Suprapubic skin (tissue), 4 donors: ENCODE measurements around the gene F7.

ENCODE experiments used
- EP300 ChIP-seq: sonication (generic); formaldehyde crosslinking; IDR thresholded peaks from one replicate; pipeline ENCODE4 v1.6.1; 2017; ENCODE audit warnings: antibody characterized with exemption
- POLR2A ChIP-seq, 2 donors: fragments of 450-650 bp; IDR thresholded peaks; one replicate each; pipeline ENCODE4 v1.6.1; 2017; ENCODE audit warnings: antibody characterized with exemption in 2 of 2, mild to moderate bottlenecking in 2 of 2, moderate library complexity in 2 of 2
- POLR2AphosphoS5 ChIP-seq, 3 donors: sonication (generic); formaldehyde crosslinking; IDR thresholded peaks; one replicate each; pipeline ENCODE4 v1.6.1; 2017; ENCODE audit warnings: antibody characterized with exemption in 3 of 3
- TF ChIP-seq, protein P1 (sequence below), 2 donors: fragments of 200-600 bp in 1 of 2; fragments of 450-650 bp in 1 of 2; sonication (generic) in 1 of 2; IDR thresholded peaks; one replicate each; pipeline ENCODE4 v1.5.1; 2016 to 2019; ENCODE audit warnings: antibody characterized with exemption in 2 of 2, mild to moderate bottlenecking in 1 of 2, moderate library complexity in 1 of 2

- TF ChIP-seq POLR2AphosphoS5 (IDR thresholded peaks at IDR 0.05) (no peak), POLR2A (IDR thresholded peaks at IDR 0.05) (no peak), EP300 (no peak)
- TF ChIP-seq, protein P1, sequence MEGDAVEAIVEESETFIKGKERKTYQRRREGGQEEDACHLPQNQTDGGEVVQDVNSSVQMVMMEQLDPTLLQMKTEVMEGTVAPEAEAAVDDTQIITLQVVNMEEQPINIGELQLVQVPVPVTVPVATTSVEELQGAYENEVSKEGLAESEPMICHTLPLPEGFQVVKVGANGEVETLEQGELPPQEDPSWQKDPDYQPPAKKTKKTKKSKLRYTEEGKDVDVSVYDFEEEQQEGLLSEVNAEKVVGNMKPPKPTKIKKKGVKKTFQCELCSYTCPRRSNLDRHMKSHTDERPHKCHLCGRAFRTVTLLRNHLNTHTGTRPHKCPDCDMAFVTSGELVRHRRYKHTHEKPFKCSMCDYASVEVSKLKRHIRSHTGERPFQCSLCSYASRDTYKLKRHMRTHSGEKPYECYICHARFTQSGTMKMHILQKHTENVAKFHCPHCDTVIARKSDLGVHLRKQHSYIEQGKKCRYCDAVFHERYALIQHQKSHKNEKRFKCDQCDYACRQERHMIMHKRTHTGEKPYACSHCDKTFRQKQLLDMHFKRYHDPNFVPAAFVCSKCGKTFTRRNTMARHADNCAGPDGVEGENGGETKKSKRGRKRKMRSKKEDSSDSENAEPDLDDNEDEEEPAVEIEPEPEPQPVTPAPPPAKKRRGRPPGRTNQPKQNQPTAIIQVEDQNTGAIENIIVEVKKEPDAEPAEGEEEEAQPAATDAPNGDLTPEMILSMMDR (IDR thresholded peaks at IDR 0.05): no peak
These were observed 43.7 kb upstream of the F7 start for GRCh38 chr13:113061796-113062425.
